Choroid plexus epithelial cell (primary cell): ENCODE results near the gene HHLA2.

Source experiments
- DNase-seq: peaks from one replicate; pipeline ENCODE4 v3.0.0-alpha.2; 2010; ENCODE audit warnings: low read depth
- H3K4me3 ChIP-seq: 2 replicates; pipeline ENCODE4 v1.5.1; 2011; ENCODE audit warnings: low read depth, mild to moderate bottlenecking, control low read depth, low read length, moderate library complexity
- CTCF ChIP-seq: conservative IDR thresholded peaks from 2 replicates; pipeline ENCODE4 v1.5.1; 2011; ENCODE audit warnings: low read depth, mild to moderate bottlenecking, control low read depth, inconsistent platforms, low read length, moderate library complexity

The HHLA2 gene

DNA sequence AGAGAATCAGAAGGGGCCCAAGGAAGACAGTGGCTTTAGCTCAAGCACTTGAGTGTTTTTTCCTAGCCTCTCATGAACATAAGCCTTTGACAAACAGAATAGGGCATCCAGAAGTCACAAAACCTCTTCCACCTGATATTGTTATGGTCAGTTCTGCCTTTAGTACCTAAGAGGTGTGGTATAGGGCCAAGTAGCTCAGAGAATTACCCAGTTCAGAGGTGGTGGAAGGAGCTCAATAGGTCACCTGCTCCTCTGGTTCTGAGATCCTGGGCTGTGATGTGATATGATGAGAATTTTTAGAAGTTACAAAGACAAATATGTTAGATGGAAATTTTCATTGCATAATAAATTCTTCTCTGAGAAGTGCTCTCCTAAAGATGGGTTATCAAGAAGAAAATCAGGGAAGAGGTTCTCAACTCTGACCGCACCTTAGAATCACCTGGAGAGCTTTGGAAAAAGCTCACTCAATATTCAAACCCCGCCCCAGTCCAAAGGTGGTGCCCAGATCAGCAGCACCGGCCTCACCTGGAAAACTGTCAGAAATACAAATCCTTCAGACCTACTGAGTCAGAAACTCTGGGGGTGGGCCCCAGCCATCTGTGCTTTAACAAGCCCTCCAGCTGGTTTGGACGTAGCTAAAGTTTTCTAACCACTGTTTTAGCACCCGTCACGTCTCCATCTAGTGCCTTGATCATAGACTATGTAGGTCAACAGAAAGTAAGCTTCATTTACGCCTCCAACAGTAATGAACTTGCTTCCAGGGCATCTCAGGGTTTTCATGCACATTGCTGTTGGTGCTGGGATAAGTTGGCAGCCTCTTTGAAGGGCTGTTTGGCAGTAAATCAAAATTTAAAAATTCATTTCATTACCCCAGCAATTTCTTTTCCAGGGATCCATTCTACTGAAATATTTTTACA, 112.8 kb downstream of the HHLA2 start:
- no peak for TF ChIP-seq CTCF
- H3K4me3 ChIP-seq: no peak overlapping the region
- DNase-seq: no peak

- H3K4me3 ChIP-seq: no peak overlapping the region
- no peak for TF ChIP-seq CTCF
- DNase-seq: no peak
Observed at GRCh38 chr3:108409800-108410178, 113.4 kb downstream of the HHLA2 start.

- H3K4me3 ChIP-seq: no peak overlapping the region
- DNase-seq: no peak
- no peak for TF ChIP-seq CTCF
Observed at GRCh38 chr3:108410531-108410984, 114.2 kb downstream of the HHLA2 start.

- TF ChIP-seq CTCF: no peak
- H3K4me3 ChIP-seq: no peak overlapping the region
- DNase-seq: no peak
Observed at GRCh38 chr3:108412121-108412750, 115.9 kb downstream of the HHLA2 start.

DNA sequence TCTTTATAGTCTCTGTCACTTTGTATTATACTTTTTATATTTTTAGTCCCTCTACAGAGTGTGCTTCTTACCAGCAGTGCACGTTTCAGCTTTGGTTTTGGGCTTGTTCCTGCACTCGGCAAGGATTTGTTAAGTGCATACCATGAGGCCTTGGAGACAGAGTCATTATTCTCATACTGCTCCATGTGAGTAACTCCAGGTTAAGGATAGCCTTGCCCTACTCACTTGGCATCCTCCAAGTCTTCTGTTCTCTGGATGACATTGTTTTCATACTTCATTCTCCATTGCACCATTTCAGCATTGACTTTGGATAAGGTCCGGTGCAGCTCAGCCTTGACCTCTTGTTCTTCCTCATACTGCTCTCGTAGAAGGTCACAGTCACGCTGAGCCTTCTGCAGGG, 117.7 kb downstream of the HHLA2 start:
- H3K4me3 ChIP-seq: no peak overlapping the region
- TF ChIP-seq CTCF: no peak
- DNase-seq: no peak

DNA sequence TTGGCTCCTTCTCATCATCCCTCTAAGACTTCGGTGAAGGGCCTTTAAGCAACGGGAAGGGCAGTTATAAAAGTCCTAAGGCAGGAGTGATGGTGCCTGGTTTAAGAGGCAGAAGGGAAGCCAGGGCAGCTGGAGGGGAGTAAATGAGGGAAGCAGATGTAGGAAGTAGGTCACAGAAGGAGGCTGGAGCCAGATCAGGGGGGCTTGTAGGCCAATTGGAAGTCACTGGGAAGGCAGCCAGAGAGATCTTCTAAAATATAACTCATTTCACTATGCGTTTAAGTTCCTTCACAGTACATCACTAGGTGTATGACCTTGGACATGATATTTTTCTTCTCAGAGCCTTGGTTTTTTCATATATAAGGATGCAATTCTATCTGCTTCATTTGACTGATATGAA, 119.3 kb downstream of the HHLA2 start:
- TF ChIP-seq CTCF: no peak
- H3K4me3 ChIP-seq: no peak overlapping the region
- DNase-seq: no peak
